H1 (cell line): ENCODE data around the gene BYSL. TPM values are rescaled to one million over a fixed set of nuclear protein-coding genes. Genes with fewer than 3 reads are reported as not detected.

Experiments
- CTCF ChIA-PET: fragments of 300-600 bp; sonication (Branson Sonifier 250); formaldehyde crosslinking; loops from one replicate; lab custom pipeline; 2021; ENCODE audit not compliant: partially characterized antibody; lab: Charles Lee
- POLR2A ChIA-PET: fragments of 300-600 bp; sonication (Branson Sonifier 250); formaldehyde crosslinking; loops from one replicate; lab custom pipeline; 2021; ENCODE audit warnings: inconsistent platforms; ENCODE audit not compliant: partially characterized antibody; lab: Charles Lee
- DNase-seq, 2 experiments: peaks; one replicate each; pipeline versions ENCODE4 v3.0.0 to v3.0.0-alpha.2; 2010 to 2022; ENCODE audit warnings: low spot score in 2 of 2, low read depth in 1 of 2, mixed read lengths in 1 of 2
- FAIRE-seq: peaks from 2 replicates; lab custom pipeline; 2011; peaks lifted over from hg19 to GRCh38; lab: Jason Lieb, UNC
- H2AFZ ChIP-seq: 2 replicates; pipeline ENCODE4 v1.8.1; 2012; ENCODE audit warnings: low read length, inconsistent platforms
- H2AK5ac ChIP-seq: 2 replicates; pipeline ENCODE4 v1.6.1; 2013; ENCODE audit warnings: low read depth, low read length
- H2BK120ac ChIP-seq: replicated peaks from 2 replicates; pipeline ENCODE3; 2013; ENCODE audit warnings: low read depth, low read length, inconsistent platforms
- H2BK12ac ChIP-seq: 2 replicates; pipeline ENCODE4 v1.6.1; 2013; ENCODE audit warnings: low read depth, low read length
- H2BK15ac ChIP-seq: 2 replicates; pipeline ENCODE4 v1.6.1; 2013; ENCODE audit warnings: low read length
- H2BK20ac ChIP-seq: 2 replicates; pipeline ENCODE4 v1.6.1; 2013; ENCODE audit warnings: low read length
- H2BK5ac ChIP-seq: 2 replicates; pipeline ENCODE4 v1.6.1; 2013; ENCODE audit warnings: low read depth, low read length
- H3K14ac ChIP-seq: 2 replicates; pipeline ENCODE4 v1.6.1; 2013; ENCODE audit warnings: inconsistent platforms; ENCODE audit not compliant: insufficient read length
- H3K18ac ChIP-seq: 2 replicates; pipeline ENCODE4 v1.6.1; 2013; ENCODE audit warnings: low read length; ENCODE audit errors: extremely low read depth
- H3K23ac ChIP-seq: 2 replicates; pipeline ENCODE4 v1.6.1; 2013; ENCODE audit warnings: inconsistent platforms; ENCODE audit not compliant: insufficient read length
- H3K23me2 ChIP-seq: 2 replicates; pipeline ENCODE4 v1.6.1; 2013; ENCODE audit warnings: low read depth, low read length
- H3K27ac ChIP-seq: 2 replicates; pipeline ENCODE4 v1.6.1; 2011; ENCODE audit warnings: low read depth, low read length, inconsistent platforms
- H3K27me3 ChIP-seq, 4 experiments: replicated peaks in 1 of 4; 1 replicate in 1 of 4; 2 replicates in 3 of 4; pipeline versions ENCODE4 v1.6.1 to v1.8.1; 2011 to 2013; ENCODE audit warnings: low read length in 3 of 4, mild to moderate bottlenecking in 3 of 4, inconsistent platforms in 2 of 4, mixed read lengths in 2 of 4, moderate library complexity in 1 of 4; ENCODE audit not compliant: control insufficient read depth in 3 of 4, insufficient read depth in 3 of 4; ENCODE audit errors: extremely low read depth in 1 of 4
- H3K36me3 ChIP-seq, 4 experiments: 2 replicates each; pipeline versions ENCODE4 v1.6.1 to v1.8.1; 2011 to 2013; ENCODE audit warnings: mild to moderate bottlenecking in 4 of 4, low read length in 3 of 4, moderate library complexity in 2 of 4, control low read depth in 1 of 4, inconsistent platforms in 1 of 4; ENCODE audit not compliant: insufficient read depth in 4 of 4, control insufficient read depth in 2 of 4
- H3K4ac ChIP-seq: replicated peaks from 2 replicates; pipeline ENCODE3; 2013; ENCODE audit warnings: low read length, low read depth, mixed read lengths, inconsistent platforms; ENCODE audit not compliant: insufficient read length
- H3K4me1 ChIP-seq, 4 experiments: replicated peaks in 1 of 4; 1 replicate in 1 of 4; 2 replicates in 3 of 4; pipeline versions ENCODE4 v1.6.1 to v1.8.1; 2011 to 2013; ENCODE audit warnings: low read length in 3 of 4, inconsistent platforms in 2 of 4, mixed read lengths in 1 of 4; ENCODE audit not compliant: insufficient read depth in 4 of 4, control insufficient read depth in 3 of 4
- H3K4me2 ChIP-seq, 2 experiments: 2 replicates each; pipeline versions ENCODE4 v1.6.1 to v1.8.1; 2011 to 2013; ENCODE audit warnings: low read depth in 2 of 2, low read length in 2 of 2, control low read depth in 1 of 2, inconsistent platforms in 1 of 2, mild to moderate bottlenecking in 1 of 2; ENCODE audit not compliant: insufficient read depth in 1 of 2
- H3K4me3 ChIP-seq, 4 experiments: fragments of 200-600, 300-600 bp in 1 of 4; sonication (generic), shearing (Covaris generic), sonication (Bioruptor Twin) in 1 of 4; 2 replicates each; pipeline versions ENCODE4 v1.5.1 to v1.8.1; 2011 to 2016; ENCODE audit warnings: low read length in 4 of 4, low read depth in 3 of 4, control low read depth in 2 of 4, inconsistent platforms in 2 of 4, mild to moderate bottlenecking in 2 of 4, mixed read lengths in 1 of 4, moderate library complexity in 1 of 4; ENCODE audit not compliant: insufficient read depth in 2 of 4; ENCODE audit errors: extremely low read depth in 1 of 4
- H3K56ac ChIP-seq: replicated peaks from 2 replicates; pipeline ENCODE3; 2013; ENCODE audit warnings: low read depth, mild to moderate bottlenecking, mixed read lengths, low read length, inconsistent platforms; ENCODE audit not compliant: insufficient read length
- H3K79me1 ChIP-seq: 2 replicates; pipeline ENCODE4 v1.6.1; 2013; ENCODE audit warnings: low read depth, low read length, control low read depth
- H3K79me2 ChIP-seq, 2 experiments: 2 replicates each; pipeline versions ENCODE4 v1.6.1 to v1.8.1; 2012 to 2013; ENCODE audit warnings: low read length in 2 of 2, mild to moderate bottlenecking in 2 of 2, inconsistent platforms in 1 of 2; ENCODE audit not compliant: insufficient read depth in 2 of 2, control insufficient read depth in 1 of 2
- H3K9ac ChIP-seq, 4 experiments: replicated peaks in 1 of 4; 1 replicate in 1 of 4; 2 replicates in 3 of 4; pipeline versions ENCODE4 v1.6.1 to v1.8.1; 2011 to 2013; ENCODE audit warnings: low read depth in 3 of 4, low read length in 3 of 4, control low read depth in 2 of 4, mild to moderate bottlenecking in 2 of 4, moderate library complexity in 2 of 4, inconsistent platforms in 1 of 4; ENCODE audit errors: extremely low read depth in 1 of 4
- H3K9me3 ChIP-seq, 2 experiments: 2 replicates each; pipeline versions ENCODE4 v1.6.1 to v1.8.1; 2012 to 2013; ENCODE audit warnings: mild to moderate bottlenecking in 2 of 2, moderate library complexity in 2 of 2, control low read depth in 1 of 2, inconsistent platforms in 1 of 2, low read depth in 1 of 2, low read length in 1 of 2, mixed read lengths in 1 of 2; ENCODE audit not compliant: insufficient read depth in 2 of 2
- H4K20me1 ChIP-seq, 2 experiments: replicated peaks in 1 of 2; 2 replicates each; pipeline versions ENCODE3 to v1.8.1; 2011 to 2013; ENCODE audit warnings: inconsistent platforms in 2 of 2, low read length in 2 of 2, mild to moderate bottlenecking in 1 of 2; ENCODE audit not compliant: insufficient read depth in 2 of 2, control insufficient read depth in 1 of 2
- H4K5ac ChIP-seq: 2 replicates; pipeline ENCODE4 v1.6.1; 2013; ENCODE audit warnings: low read length, low read depth, mixed read lengths, inconsistent platforms; ENCODE audit not compliant: insufficient read length
- H4K8ac ChIP-seq: 2 replicates; pipeline ENCODE4 v1.8.0; 2013; ENCODE audit warnings: mild to moderate bottlenecking, moderate library complexity, low read length, inconsistent platforms; ENCODE audit not compliant: insufficient read depth; ENCODE audit errors: extremely low read depth
- H4K91ac ChIP-seq: replicated peaks from 2 replicates; pipeline ENCODE3; 2013; ENCODE audit warnings: low read length, mixed read lengths, inconsistent platforms; ENCODE audit not compliant: insufficient read length
- CTBP2 ChIP-seq: IDR thresholded peaks from 2 replicates; pipeline ENCODE4 v1.7.0; 2011; ENCODE audit warnings: borderline replicate concordance, mild to moderate bottlenecking, moderate library complexity, mixed read lengths, low read length; ENCODE audit not compliant: insufficient read depth, insufficient read length
- EGR1 ChIP-seq: IDR thresholded peaks from 2 replicates; pipeline ENCODE4 v1.6.1; 2011; ENCODE audit warnings: low read depth, low read length, borderline replicate concordance
- HDAC6 ChIP-seq: IDR thresholded peaks from one replicate; pipeline ENCODE4 v1.7.1; 2012; ENCODE audit warnings: low read depth, mild to moderate bottlenecking, inconsistent platforms, low read length, moderate library complexity
- JUN ChIP-seq: IDR thresholded peaks from 2 replicates; pipeline ENCODE4 v1.6.1; 2011; ENCODE audit warnings: low read depth, mild to moderate bottlenecking, improper control_type of control experiment, low read length
- KDM4A ChIP-seq: IDR thresholded peaks from one replicate; pipeline ENCODE4 v1.7.1; 2012; ENCODE audit warnings: low read depth, mild to moderate bottlenecking, moderate library complexity, low read length, inconsistent platforms; ENCODE audit not compliant: severe bottlenecking
- MAFK ChIP-seq: IDR thresholded peaks from 2 replicates; pipeline ENCODE4 v1.6.1; 2012; ENCODE audit warnings: low read depth, mild to moderate bottlenecking, improper control_type of control experiment, low read length
- RAD21 ChIP-seq, 2 experiments: IDR thresholded peaks in 1 of 2; conservative IDR thresholded peaks in 1 of 2; 2 replicates each; pipeline ENCODE4 v1.6.1; 2011; ENCODE audit warnings: low read depth in 2 of 2, low read length in 2 of 2, improper control_type of control experiment in 1 of 2, inconsistent platforms in 1 of 2, mild to moderate bottlenecking in 1 of 2, moderate library complexity in 1 of 2
- TEAD4 ChIP-seq: IDR thresholded peaks from 2 replicates; pipeline ENCODE4 v1.6.1; 2012; ENCODE audit warnings: low read depth, low read length, inconsistent platforms, mixed read lengths
- WGBS, 2 experiments: shearing (Covaris generic) in 1 of 2; methylation state at CpG; one replicate each; pipeline versions ENCODE4 v1.1.6 to v1.1.7; 2013 to 2015; ENCODE audit warnings: low lambda C conversion rate in 2 of 2, mixed read lengths in 2 of 2, inconsistent platforms in 1 of 2, low coverage in 1 of 2, missing lambda C conversion rate in 1 of 2; ENCODE audit not compliant: insufficient replicate concordance in 2 of 2, insufficient coverage in 1 of 2, insufficient read length in 1 of 2; ENCODE audit errors: extremely low coverage in 1 of 2, missing lambda C conversion rate in 1 of 2; 5-methylcytosine and 5-hydroxymethylcytosine counted together
- polyA plus RNA-seq, 7 experiments: library from polyadenylated mRNA; depleted of rRNA in 3 of 7; stranded (reverse) in 5 of 7; unstranded in 2 of 7; fragments of >200 nt in 5 of 7; fragments of 200-250 nt in 2 of 7; gene quantifications; 1 replicate in 5 of 7; 2 replicates in 1 of 7; 4 replicates in 1 of 7; pipeline versions ENCODE4 v1.2.1 to v1.2.3, GENCODE V29; 2011 to 2013; ENCODE audit warnings: missing spikeins in 2 of 7, mixed read lengths in 2 of 7
- total RNA-seq: library from RNA; stranded (reverse); fragmentation: NEBNext Ultra II Directional; extraction: Animal tissue kit (Norgen Biotek cat#: 25700); gene quantifications from 2 replicates; pipeline ENCODE4 v1.2.1, GENCODE V29; 2021

BYSL gene
- total and polyA plus RNA-seq, 2 of the 8 experiments (the other 6 are each of a cell fraction or from before 2014, with no cell fraction given), result 37.3 to 49.2 TPM

DNA sequence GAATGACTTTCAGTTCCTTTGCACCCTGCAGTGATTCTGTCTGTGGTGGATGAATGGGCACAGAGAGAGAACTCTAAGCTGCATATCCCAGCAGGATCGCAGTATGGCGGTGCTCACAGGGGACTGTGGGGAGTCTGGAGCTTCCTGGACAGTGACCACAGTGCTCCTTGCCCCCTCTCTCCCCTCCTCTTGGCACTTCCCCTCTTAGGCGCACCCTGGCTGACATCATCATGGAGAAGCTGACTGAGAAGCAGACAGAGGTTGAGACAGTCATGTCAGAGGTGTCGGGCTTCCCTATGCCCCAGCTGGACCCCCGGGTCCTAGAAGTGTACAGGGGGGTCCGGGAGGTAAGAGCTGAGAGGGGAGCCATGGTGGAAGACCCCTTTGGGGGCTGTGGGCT, 8.6 kb downstream of the BYSL start:
- Histone ChIP-seq H3K79me1 (peaks cover 8% of the 10 kb centered on the region), H3K14ac (no peak overlapping the region), H3K27me3 (no peaks in the 10 kb centered on the region), H2AK5ac (no peak overlapping the region), H3K27ac (no peak overlapping the region), H4K20me1 (peaks cover 6 to 19% of the 10 kb centered on the region in 2 experiments), H2BK20ac (no peak overlapping the region), H3K4ac (no peak overlapping the region), H2BK120ac (no peak overlapping the region), H2BK5ac (no peak overlapping the region), H3K79me2 (peaks cover 1 to 12% of the 10 kb centered on the region in 2 experiments), H3K9me3 (no peaks in the 10 kb centered on the region), H3K23ac (no peak overlapping the region), H3K56ac (no peak overlapping the region), H2BK12ac (no peak overlapping the region), H2BK15ac (no peak overlapping the region), H3K4me2 (no peak overlapping the region), H3K4me3 (no peak overlapping the region), H4K91ac (no peak overlapping the region), H4K5ac (no peak overlapping the region), H2AFZ (no peak overlapping the region), H3K18ac (no peak overlapping the region), H4K8ac (no peak overlapping the region), H3K36me3 (peaks cover 54 to 86% (median 78%) of the 10 kb centered on the region in 4 experiments), H3K4me1 (no peaks in the 10 kb centered on the region), H3K9ac (no peak overlapping the region), H3K23me2 (no peaks in the 10 kb centered on the region)
- ChIA-PET POLR2A (interaction anchor here (0.7 to 16.6 kb wide), 5 partner anchors 4 to 121 kb away, joined by 3 to 235 read pairs (median 6); partner anchors contain the start of genes BYSL, CCND3 and MED20), CTCF (interaction anchor here (0.8 to 11.4 kb wide), 8 partner anchors 9 to 114 kb away, joined by 3 to 166 read pairs (median 6); partner anchors contain the start of genes BYSL, CCND3 and MED20)
- WGBS, 2 experiments, result 93% methylated on average over 6 of the region's 6 CpGs; no CpG with 5 or more reads in 1 of the 2 experiments
- FAIRE-seq (no peak), DNase-seq (no peak)
- TF ChIP-seq JUN (no peak), KDM4A (no peak), CTBP2 (no peak), HDAC6 (no peak), RAD21 (IDR thresholded peaks at IDR 0.05 in 1 of 2, conservative IDR thresholded peaks at IDR 0.05 in 1 of 2; ENCODE audit: low read depth in 2 of 2, low read length in 2 of 2) (no peak), MAFK (no peak), EGR1 (no peak), TEAD4 (no peak)
